HepG2 (cell line): ENCODE measurements around the gene TUNAR.

ENCODE experiments used
- CEBPB ChIP-seq: IDR thresholded peaks from 2 replicates; pipeline ENCODE4 v1.6.1; 2011; ENCODE audit warnings: low read depth, low read length, improper control_type of control experiment, borderline replicate concordance
- CHD4 ChIP-seq: fragments of 200-600 bp; sonication (generic); IDR thresholded peaks from 2 replicates; pipeline ENCODE4 v1.7.0; 2017; ENCODE audit warnings: mild to moderate bottlenecking, low read length, borderline replicate concordance
- EP300 ChIP-seq, 3 experiments: sonication (generic) in 1 of 3; formaldehyde crosslinking in 1 of 3; IDR thresholded peaks; 2 replicates each; pipeline versions ENCODE4 v1.5.1 to v1.6.1; 2011 to 2020; ENCODE audit warnings: low read depth in 2 of 3, low read length in 2 of 3, borderline replicate concordance in 1 of 3, improper control_type of control experiment in 1 of 3, mild to moderate bottlenecking in 1 of 3, missing genetic modification reagents in 1 of 3, moderate library complexity in 1 of 3
- JUND ChIP-seq: sonication (generic); formaldehyde crosslinking; IDR thresholded peaks from 2 replicates; pipeline ENCODE4 v1.8.0; 2022; ENCODE audit warnings: mild to moderate bottlenecking, missing genetic modification reagents
- KDM1A ChIP-seq: IDR thresholded peaks from 2 replicates; pipeline ENCODE4 v1.6.1; 2016; ENCODE audit warnings: missing compliant biosample characterization
- MXI1 ChIP-seq: IDR thresholded peaks from 3 replicates; pipeline ENCODE4 v1.6.1; 2012; ENCODE audit warnings: low read depth, low read length, inconsistent platforms, borderline replicate concordance
- PHF20 ChIP-seq: sonication (generic); formaldehyde crosslinking; IDR thresholded peaks from 2 replicates; pipeline ENCODE4 v1.5.0; 2020; ENCODE audit warnings: mild to moderate bottlenecking, missing genetic modification reagents
- POLR2AphosphoS5 ChIP-seq: IDR thresholded peaks from 2 replicates; pipeline ENCODE4 v1.6.1; 2012; ENCODE audit warnings: low read depth, low read length
- REXO4 ChIP-seq: sonication (generic); formaldehyde crosslinking; IDR thresholded peaks from 2 replicates; pipeline ENCODE4 v1.8.0; 2022; ENCODE audit warnings: missing genetic modification reagents, mild to moderate bottlenecking, borderline replicate concordance
- ZNF12 ChIP-seq: sonication (generic); formaldehyde crosslinking; IDR thresholded peaks from 2 replicates; pipeline ENCODE4 v1.5.0; 2020; ENCODE audit warnings: missing genetic modification reagents
- ZNF382 ChIP-seq: sonication (generic); formaldehyde crosslinking; IDR thresholded peaks from 2 replicates; pipeline ENCODE4 v1.5.0; 2020; ENCODE audit warnings: missing genetic modification reagents, mild to moderate bottlenecking, borderline replicate concordance
- ZNF546 ChIP-seq: sonication (generic); formaldehyde crosslinking; conservative IDR thresholded peaks from 2 replicates; pipeline ENCODE4 v1.8.1; 2023; ENCODE audit warnings: mild to moderate bottlenecking, missing genetic modification reagents
- TF ChIP-seq, protein P1 (sequence below): sonication (generic); formaldehyde crosslinking; IDR thresholded peaks from 2 replicates; pipeline ENCODE4 v1.8.0; 2022; ENCODE audit warnings: missing genetic modification reagents, mild to moderate bottlenecking, inconsistent platforms, borderline replicate concordance

GRCh38 chr14:95838862-95839261 lies 37.8 kb upstream of the TUNAR start:
- TF ChIP-seq POLR2AphosphoS5 (no peak), ZNF12 (no peak), MXI1 (no peak), EP300 (IDR thresholded peaks at IDR 0.05; ENCODE audit: low read depth in 2 of 2, low read length in 2 of 2) (no peak), EP300 (CRISPR knock-in tag; IDR thresholded peaks at IDR 0.05; ENCODE audit: borderline replicate concordance) (no peak), KDM1A (no peak), PHF20 (CRISPR knock-in tag) (no peak), ZNF382 (CRISPR knock-in tag) (no peak), CEBPB (no peak), CHD4 (no peak), JUND (CRISPR knock-in tag) (no peak), REXO4 (no peak), ZNF546 (CRISPR knock-in tag) (no peak)
- TF ChIP-seq, protein P1, sequence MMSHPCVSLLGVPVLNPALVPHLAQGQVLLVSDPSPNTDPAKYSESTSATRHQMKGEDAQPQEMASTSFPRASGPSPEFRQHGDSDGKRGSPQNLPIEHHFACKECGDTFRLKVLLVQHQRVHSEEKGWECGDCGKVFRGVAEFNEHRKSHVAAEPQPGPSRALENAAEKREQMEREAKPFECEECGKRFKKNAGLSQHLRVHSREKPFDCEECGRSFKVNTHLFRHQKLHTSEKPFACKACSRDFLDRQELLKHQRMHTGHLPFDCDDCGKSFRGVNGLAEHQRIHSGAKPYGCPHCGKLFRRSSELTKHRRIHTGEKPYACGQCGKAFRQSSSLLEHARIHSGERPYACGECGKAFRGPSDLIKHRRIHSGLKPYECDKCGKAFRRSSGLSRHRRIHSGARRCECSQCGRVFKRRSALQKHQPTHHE (CRISPR knock-in tag): no peak
